ENCODE measurements around the gene PSMA3. TPM values are rescaled to one million over a fixed set of nuclear protein-coding genes. Genes with fewer than 3 reads are reported as not detected.

The PSMA3 gene
- total RNA-seq, 4 donors from 2014 or later = 78.4 to 92.2 (median 82.4) TPM

- Histone ChIP-seq H3K27me3 (no peaks in the 10 kb centered on the region), H3K36me3 (peaks cover 7% of the 10 kb centered on the region), H3K4me1 (peaks cover 18% of the 10 kb centered on the region), H3K27ac (peak overlapping the region; percentile 97), H3K9me3 (no peaks in the 10 kb centered on the region), H3K4me3 (peak overlapping the region; percentile 96)
- DNase-seq (ENCODE audit: low spot score in 2 of 2) = no peak
- 2% methylated on average over 2 of the region's 2 CpGs for WGBS
- no peak for TF ChIP-seq POLR2A (IDR thresholded peaks at IDR 0.05)
- TF ChIP-seq POLR2AphosphoS5 (IDR thresholded peaks at IDR 0.05) = no peak
- no peak for TF ChIP-seq CTCF (IDR thresholded peaks at IDR 0.05)
- no peak for TF ChIP-seq EP300 (IDR thresholded peaks at IDR 0.05)
Measured at GRCh38 chr14:58200846-58201245, 43.8 kb upstream of the PSMA3 start.

- Histone ChIP-seq H3K4me3 (no peak overlapping the region), H3K4me1 (no peaks in the 10 kb centered on the region), H3K27ac (no peak overlapping the region), H3K27me3 (no peaks in the 10 kb centered on the region), H3K36me3 (peaks cover 88% of the 10 kb centered on the region), H3K9me3 (no peaks in the 10 kb centered on the region)
- TF ChIP-seq POLR2AphosphoS5 (IDR thresholded peaks at IDR 0.05) = no peak
- no peak for TF ChIP-seq POLR2A (IDR thresholded peaks at IDR 0.05)
- TF ChIP-seq EP300 (IDR thresholded peaks at IDR 0.05) = no peak
- no peak for TF ChIP-seq CTCF (IDR thresholded peaks at IDR 0.05)
- DNase-seq (ENCODE audit: low spot score in 2 of 2) = no peak
Measured at GRCh38 chr14:58213176-58213575, 31.5 kb upstream of the PSMA3 start.

- WGBS = 91% methylated on average over 2 of the region's 2 CpGs
- Histone ChIP-seq H3K27me3 (no peaks in the 10 kb centered on the region), H3K36me3 (peaks cover 76% of the 10 kb centered on the region), H3K27ac (no peak overlapping the region), H3K9me3 (no peaks in the 10 kb centered on the region), H3K4me3 (no peak overlapping the region), H3K4me1 (no peaks in the 10 kb centered on the region)
- DNase-seq (ENCODE audit: low spot score in 2 of 2) = no peak
- no peak for TF ChIP-seq POLR2AphosphoS5 (IDR thresholded peaks at IDR 0.05)
- no peak for TF ChIP-seq POLR2A (IDR thresholded peaks at IDR 0.05)
- TF ChIP-seq EP300 (IDR thresholded peaks at IDR 0.05) = no peak
- TF ChIP-seq CTCF (IDR thresholded peaks at IDR 0.05) = no peak
Measured at GRCh38 chr14:58215191-58215914, 29.3 kb upstream of the PSMA3 start.

GRCh38 chr14:58216544-58216943 lies 28.1 kb upstream of the PSMA3 start:
- no peaks in the 10 kb centered on the region for H3K27me3 ChIP-seq
- H3K27ac ChIP-seq = no peak overlapping the region
- no peaks in the 10 kb centered on the region for H3K4me1 ChIP-seq
- H3K9me3 ChIP-seq = no peaks in the 10 kb centered on the region
- no peak overlapping the region for H3K4me3 ChIP-seq
- TF ChIP-seq EP300 (IDR thresholded peaks at IDR 0.05) (no peak), CTCF (IDR thresholded peaks at IDR 0.05) (no peak), POLR2A (IDR thresholded peaks at IDR 0.05) (no peak)
- H3K36me3 ChIP-seq = peaks cover 73% of the 10 kb centered on the region
- no peak for DNase-seq (ENCODE audit: low spot score in 2 of 2)
- 86% methylated on average over 2 of the region's 2 CpGs for WGBS

- H3K4me3 ChIP-seq = no peak overlapping the region
- WGBS = 96% methylated on average over 5 of the region's 5 CpGs
- TF ChIP-seq POLR2AphosphoS5 (IDR thresholded peaks at IDR 0.05) (no peak), POLR2A (IDR thresholded peaks at IDR 0.05) (no peak), EP300 (IDR thresholded peaks at IDR 0.05) (no peak), CTCF (IDR thresholded peaks at IDR 0.05) (no peak)
- no peaks in the 10 kb centered on the region for H3K4me1 ChIP-seq
- no peak for DNase-seq (ENCODE audit: low spot score in 2 of 2)
- peaks cover 38% of the 10 kb centered on the region for H3K36me3 ChIP-seq
- H3K27ac ChIP-seq = no peak overlapping the region
- no peaks in the 10 kb centered on the region for H3K9me3 ChIP-seq
- no peaks in the 10 kb centered on the region for H3K27me3 ChIP-seq
Measured at GRCh38 chr14:58227096-58227819, 17.4 kb upstream of the PSMA3 start.
